PC-9 (cell line): ENCODE data around the gene TUBA4B. TPM values are rescaled to one million over a fixed set of nuclear protein-coding genes. Genes with fewer than 3 reads are reported as not detected.

Experiments
- BruUV-seq: library from RNA; stranded (reverse); fragments of 400-500 nt; replicated peaks from 2 replicates; lab custom pipeline; 2021; lab: Mats Ljungman, UMichigan
- CTCF ChIA-PET: fragments of 300-600 bp; sonication (Branson Sonifier 250); formaldehyde crosslinking; loops from one replicate; lab custom pipeline; 2022; ENCODE audit warnings: antibody characterized with exemption; lab: Charles Lee
- POLR2A ChIA-PET: fragments of 300-600 bp; sonication (Branson Sonifier 250); formaldehyde crosslinking; loops from one replicate; lab custom pipeline; 2022; ENCODE audit warnings: antibody characterized with exemption; ENCODE audit not compliant: unreplicated experiment; lab: Charles Lee
- DNase-seq, 2 experiments: peaks; one replicate each; pipeline versions ENCODE4 v3.0.0 to v3.0.0-alpha.2; 2015 to 2022; ENCODE audit warnings: mixed read lengths in 1 of 2
- H2AFZ ChIP-seq: fragments of 200-600 bp; sonication (generic); 2 replicates; pipeline ENCODE4 v1.8.1; 2017; ENCODE audit warnings: antibody characterized with exemption
- H3F3A ChIP-seq: fragments of 200-600 bp; sonication (generic); 2 replicates; pipeline ENCODE4 v1.8.1; 2017; ENCODE audit warnings: antibody characterized with exemption, mild to moderate bottlenecking, low read depth; ENCODE audit not compliant: insufficient read depth
- H3K27ac ChIP-seq: fragments of 200-600 bp; sonication (generic); 2 replicates; pipeline ENCODE4 v1.6.1; 2016; ENCODE audit warnings: mixed run types
- H3K27me3 ChIP-seq: fragments of 200-600 bp; sonication (generic); 2 replicates; pipeline ENCODE4 v1.6.1; 2016; ENCODE audit warnings: low read depth, mixed run types; ENCODE audit not compliant: insufficient read depth
- H3K36me3 ChIP-seq: fragments of 200-600 bp; sonication (generic); 2 replicates; pipeline ENCODE4 v1.6.1; 2016; ENCODE audit warnings: low read depth, mixed run types
- H3K4me1 ChIP-seq: fragments of 200-600 bp; sonication (generic); replicated peaks from 2 replicates; pipeline ENCODE4 v1.6.1; 2016; ENCODE audit warnings: mixed run types; ENCODE audit not compliant: insufficient read depth
- H3K4me2 ChIP-seq: fragments of 200-600 bp; sonication (generic); 2 replicates; pipeline ENCODE4 v1.6.1; 2017; ENCODE audit warnings: mixed run types
- H3K4me3 ChIP-seq: fragments of 200-600 bp; sonication (generic); 2 replicates; pipeline ENCODE4 v1.6.1; 2016; ENCODE audit warnings: mixed run types
- H3K79me2 ChIP-seq: fragments of 200-600 bp; sonication (generic); 2 replicates; pipeline ENCODE4 v1.6.1; 2017; ENCODE audit warnings: low read depth, mixed run types
- H3K9me2 ChIP-seq: fragments of 200-600 bp; sonication (generic); 2 replicates; pipeline ENCODE4 v1.8.1; 2017; ENCODE audit warnings: mild to moderate bottlenecking; ENCODE audit not compliant: insufficient read depth
- H3K9me3 ChIP-seq: fragments of 200-600 bp; sonication (generic); 2 replicates; pipeline ENCODE4 v1.8.1; 2016; ENCODE audit warnings: low read depth; ENCODE audit not compliant: insufficient read depth
- H4K20me1 ChIP-seq: fragments of 200-600 bp; sonication (generic); 2 replicates; pipeline ENCODE4 v1.8.1; 2017; ENCODE audit not compliant: insufficient read depth
- EZH2 ChIP-seq: fragments of 200-600 bp; sonication (generic); IDR thresholded peaks from 2 replicates; pipeline ENCODE4 v1.8.0; 2017; ENCODE audit warnings: antibody characterized with exemption, low read depth
- intact Hi-C: fragments of 100-400 bp; cut with micrococcal nuclease; formaldehyde crosslinking; loops from one replicate; pipeline ENCODE4 v1.10.0; 2022; ENCODE audit not compliant: unreplicated experiment
- total RNA-seq: library from RNA; stranded (reverse); gene quantifications from 2 replicates; pipeline ENCODE4 v1.2.3, GENCODE V29; 2021
- TF ChIP-seq, protein P1 (sequence below): fragments of 200-600 bp; sonication (generic); conservative IDR thresholded peaks from 2 replicates; pipeline ENCODE4 v1.6.1; 2017; ENCODE audit warnings: mixed run types, antibody characterized with exemption, mild to moderate bottlenecking, moderate library complexity

TUBA4B gene
- total RNA-seq, 1 experiment from 2014 or later, result not detected

DNA sequence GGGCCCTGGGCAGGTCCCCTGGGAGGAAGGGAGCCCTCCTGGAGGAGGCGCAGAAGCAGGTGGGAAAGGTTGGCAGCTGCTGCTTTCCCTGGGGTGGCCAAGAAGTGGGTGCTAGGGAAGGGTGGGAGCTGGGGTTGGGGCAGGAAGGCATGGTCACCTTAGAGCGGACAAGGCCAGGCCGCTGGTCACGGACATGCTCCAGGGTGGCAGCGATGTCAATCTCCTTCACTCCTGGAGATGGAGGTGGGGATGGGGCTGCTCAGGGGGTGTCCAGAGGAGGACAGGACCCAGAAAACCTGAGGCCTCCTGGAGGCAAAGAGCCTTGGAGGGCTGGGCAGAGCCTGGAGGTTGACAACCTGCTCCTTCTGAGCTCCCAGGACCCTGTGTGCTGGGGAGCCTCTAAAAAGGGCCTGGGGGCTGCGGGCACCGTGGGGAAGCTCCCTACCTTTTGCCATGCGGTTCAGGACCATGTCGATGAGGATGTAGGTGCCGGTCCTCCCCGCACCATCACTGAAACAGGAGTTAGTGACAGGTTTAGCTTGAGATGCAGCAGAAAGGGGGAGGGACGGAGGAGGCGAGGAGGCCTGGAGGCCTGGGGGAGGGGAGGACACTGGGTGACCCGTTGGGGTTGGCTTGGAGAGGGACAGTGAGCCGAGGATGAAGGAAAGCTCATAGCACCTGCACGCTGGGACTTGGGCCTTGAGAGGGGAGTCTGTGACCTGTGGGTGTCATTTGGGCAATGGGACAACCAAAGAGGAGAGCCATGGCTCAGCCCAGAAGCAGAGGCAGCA, 37.5 kb downstream of the TUBA4B start:
- H3K4me3 ChIP-seq, result no peak overlapping the region
- DNase-seq, result no peak
- ChIA-PET POLR2A (no interaction called here), CTCF (interaction anchor here (0.9 kb wide), 1 partner anchor 281 kb away, joined by 3 read pairs; no protein-coding TSS in a partner anchor)
- H3K9me2 ChIP-seq, result no peaks in the 10 kb centered on the region
- no peaks in the 10 kb centered on the region for H3K9me3 ChIP-seq
- no peak overlapping the region for H3K27ac ChIP-seq
- H3K4me1 ChIP-seq, result peaks cover 12% of the 10 kb centered on the region
- no peaks in the 10 kb centered on the region for H3K36me3 ChIP-seq
- H3K27me3 ChIP-seq, result no peaks in the 10 kb centered on the region
- no peaks in the 10 kb centered on the region for H4K20me1 ChIP-seq
- no peak overlapping the region for H2AFZ ChIP-seq
- H3K4me2 ChIP-seq, result no peak overlapping the region; the same call in 1 of the 2 replicates
- intact Hi-C loops, result no loop called here
- H3K79me2 ChIP-seq, result no peaks in the 10 kb centered on the region
- H3F3A ChIP-seq, result peaks cover 4% of the 10 kb centered on the region; the same call in 1 of the 2 replicates
- no TSS peak for BruUV-seq
- TF ChIP-seq, protein P1, sequence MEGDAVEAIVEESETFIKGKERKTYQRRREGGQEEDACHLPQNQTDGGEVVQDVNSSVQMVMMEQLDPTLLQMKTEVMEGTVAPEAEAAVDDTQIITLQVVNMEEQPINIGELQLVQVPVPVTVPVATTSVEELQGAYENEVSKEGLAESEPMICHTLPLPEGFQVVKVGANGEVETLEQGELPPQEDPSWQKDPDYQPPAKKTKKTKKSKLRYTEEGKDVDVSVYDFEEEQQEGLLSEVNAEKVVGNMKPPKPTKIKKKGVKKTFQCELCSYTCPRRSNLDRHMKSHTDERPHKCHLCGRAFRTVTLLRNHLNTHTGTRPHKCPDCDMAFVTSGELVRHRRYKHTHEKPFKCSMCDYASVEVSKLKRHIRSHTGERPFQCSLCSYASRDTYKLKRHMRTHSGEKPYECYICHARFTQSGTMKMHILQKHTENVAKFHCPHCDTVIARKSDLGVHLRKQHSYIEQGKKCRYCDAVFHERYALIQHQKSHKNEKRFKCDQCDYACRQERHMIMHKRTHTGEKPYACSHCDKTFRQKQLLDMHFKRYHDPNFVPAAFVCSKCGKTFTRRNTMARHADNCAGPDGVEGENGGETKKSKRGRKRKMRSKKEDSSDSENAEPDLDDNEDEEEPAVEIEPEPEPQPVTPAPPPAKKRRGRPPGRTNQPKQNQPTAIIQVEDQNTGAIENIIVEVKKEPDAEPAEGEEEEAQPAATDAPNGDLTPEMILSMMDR, result no peak
- TF ChIP-seq EZH2, result no peak

DNA sequence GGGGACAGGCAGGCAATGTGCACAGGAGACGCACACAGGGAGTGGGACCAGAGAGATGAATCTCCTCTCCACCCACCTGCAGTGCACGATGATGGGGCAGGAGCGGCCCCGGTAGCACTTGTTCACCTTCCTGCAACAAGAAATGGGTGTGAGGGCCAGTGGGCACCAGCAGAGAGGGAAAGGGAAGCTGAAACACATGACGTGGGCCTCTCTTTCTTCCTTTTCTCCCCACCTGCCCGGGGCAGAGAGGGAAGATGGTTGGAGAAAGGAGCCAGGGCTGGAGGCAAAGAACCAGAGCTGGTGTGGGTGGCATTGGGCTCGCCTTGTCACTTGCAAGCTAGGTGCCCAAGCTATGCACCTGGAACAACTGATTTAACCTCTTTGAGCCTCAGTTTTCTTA, 38.4 kb downstream of the TUBA4B start:
- Histone ChIP-seq H3K36me3 (no peaks in the 10 kb centered on the region), H3K27me3 (no peaks in the 10 kb centered on the region), H3K4me3 (no peak overlapping the region), H3K9me2 (no peaks in the 10 kb centered on the region), H3F3A (peaks cover 4% of the 10 kb centered on the region; the same call in 1 of the 2 replicates), H4K20me1 (no peaks in the 10 kb centered on the region), H3K9me3 (no peaks in the 10 kb centered on the region), H3K4me1 (peaks cover 12% of the 10 kb centered on the region), H3K4me2 (no peak overlapping the region), H2AFZ (no peak overlapping the region), H3K79me2 (no peaks in the 10 kb centered on the region), H3K27ac (no peak overlapping the region)
- BruUV-seq, result no TSS peak
- intact Hi-C loops, result no loop called here
- POLR2A ChIA-PET, result interaction anchor here (0.6 kb wide), 1 partner anchor 87 kb away, joined by 3 read pairs; no protein-coding TSS in a partner anchor
- CTCF ChIA-PET, result no interaction called here
- no peak for TF ChIP-seq EZH2
- TF ChIP-seq, protein P1, result no peak
- DNase-seq, result no peak

DNA sequence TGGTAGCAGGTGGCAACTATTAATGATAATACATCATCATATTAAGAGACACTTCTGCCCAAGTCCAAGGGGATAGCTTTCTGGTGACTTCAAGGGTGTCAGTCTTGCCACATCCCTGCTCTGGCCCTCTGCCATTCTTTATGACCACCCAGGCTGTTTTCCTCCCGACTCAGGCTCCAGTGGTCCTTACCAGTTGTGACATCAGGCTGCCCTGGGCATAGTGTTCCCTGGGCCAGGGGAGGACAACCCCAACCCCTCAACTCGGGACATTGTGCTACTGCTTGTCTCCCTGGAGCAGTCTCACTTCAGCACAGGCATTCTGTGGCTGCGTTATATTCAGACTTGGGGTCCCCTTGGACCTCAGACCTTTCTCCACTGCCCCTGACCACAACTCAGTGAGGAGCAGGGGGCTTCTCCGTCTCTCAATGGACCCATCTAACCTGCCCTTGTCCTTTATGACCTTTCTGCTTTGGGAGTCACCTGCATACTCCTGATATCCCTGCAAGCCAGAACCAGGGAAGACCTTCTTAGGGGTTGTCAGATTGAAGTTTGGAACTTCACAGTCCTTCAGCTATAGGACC, 39.0 kb downstream of the TUBA4B start:
- no peaks in the 10 kb centered on the region for H4K20me1 ChIP-seq
- DNase-seq, result no peak
- ChIA-PET CTCF (interaction anchor here (0.6 kb wide), 1 partner anchor 52 kb away, joined by 3 read pairs; no protein-coding TSS in a partner anchor), POLR2A (no interaction called here)
- H3K36me3 ChIP-seq, result no peaks in the 10 kb centered on the region
- no peaks in the 10 kb centered on the region for H3K27me3 ChIP-seq
- no peak overlapping the region for H3K27ac ChIP-seq
- peaks cover 12% of the 10 kb centered on the region for H3K4me1 ChIP-seq
- H3K4me3 ChIP-seq, result no peak overlapping the region
- no peak overlapping the region for H2AFZ ChIP-seq
- no peak overlapping the region for H3K4me2 ChIP-seq
- intact Hi-C loops, result no loop called here
- BruUV-seq, result no TSS peak
- TF ChIP-seq, protein P1, result no peak
- no peak for TF ChIP-seq EZH2
- no peaks in the 10 kb centered on the region for H3K79me2 ChIP-seq
- no peaks in the 10 kb centered on the region for H3K9me3 ChIP-seq
- no peaks in the 10 kb centered on the region for H3K9me2 ChIP-seq
- H3F3A ChIP-seq, result peaks cover 4% of the 10 kb centered on the region; the same call in 1 of the 2 replicates
